PFSK-1 (cell line): ENCODE results near the gene NDUFA9.

ENCODE experiments used
- REST ChIP-seq, 2 experiments: IDR thresholded peaks; 2 replicates each; pipeline versions ENCODE4 v1.6.1 to v1.8.0; 2011 to 2012; ENCODE audit warnings: low read depth in 2 of 2, low read length in 2 of 2, control low read depth in 1 of 2, inconsistent platforms in 1 of 2, mild to moderate bottlenecking in 1 of 2, moderate library complexity in 1 of 2; ENCODE audit not compliant: insufficient read depth in 1 of 2
- TAF1 ChIP-seq: IDR thresholded peaks from 2 replicates; pipeline ENCODE4 v1.6.1; 2012; ENCODE audit warnings: low read length, control low read depth, borderline replicate concordance; ENCODE audit not compliant: insufficient read depth

DNA sequence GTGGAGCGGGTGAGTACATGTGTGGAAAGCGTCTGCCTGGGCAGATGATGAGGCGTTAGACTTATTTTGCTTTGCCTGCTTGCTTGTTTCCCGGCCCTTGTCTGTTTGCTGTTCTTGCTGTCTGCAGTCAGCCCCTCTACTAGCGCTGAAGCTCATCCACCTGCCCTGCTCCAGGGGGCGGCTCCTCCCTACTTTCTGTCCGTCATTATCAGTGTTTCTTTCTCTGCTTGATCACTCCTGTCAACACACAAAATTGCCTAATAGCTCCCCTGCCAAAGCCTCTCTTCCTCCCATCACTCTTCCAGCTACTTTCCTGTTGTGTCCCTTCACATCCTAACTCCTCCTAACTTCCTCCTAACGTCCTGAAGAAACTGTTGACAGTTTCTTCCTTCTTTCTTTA lies 36.4 kb downstream of the NDUFA9 start:
- TF ChIP-seq TAF1 (no peak), REST (IDR thresholded peaks at IDR 0.05; ENCODE audit: insufficient read depth in 1 of 2, low read depth in 2 of 2, low read length in 2 of 2) (no peak)
